ENCODE measurements around the gene CORO2B. TPM values are rescaled to one million over a fixed set of nuclear protein-coding genes. Genes with fewer than 3 reads are reported as not detected.

CORO2B gene
- total RNA-seq, 4 donors from 2014 or later = 1.3 to 18.2 (median 7.0) TPM

GRCh38 chr15:68765602-68766368 lies 187.0 kb downstream of the CORO2B start:
- H3K4me3 ChIP-seq = no peak overlapping the region
- H3K36me3 ChIP-seq = no peaks in the 10 kb centered on the region
- TF ChIP-seq CTCF (IDR thresholded peaks at IDR 0.05) = no peak
- TF ChIP-seq POLR2A (IDR thresholded peaks at IDR 0.05) = no peak
- no peak for DNase-seq
- no peaks in the 10 kb centered on the region for H3K27me3 ChIP-seq
- H3K4me1 ChIP-seq = no peaks in the 10 kb centered on the region
- H3K9me3 ChIP-seq = no peaks in the 10 kb centered on the region
- H3K27ac ChIP-seq = no peak overlapping the region
- intact Hi-C loops (cut with DNase I; ENCODE audit: low total_unique reads) = no loop called here

GRCh38 chr15:68767833-68768232 lies 189.0 kb downstream of the CORO2B start:
- no peaks in the 10 kb centered on the region for H3K27me3 ChIP-seq
- intact Hi-C loops (cut with DNase I; ENCODE audit: low total_unique reads) = no loop called here
- H3K36me3 ChIP-seq = no peaks in the 10 kb centered on the region
- H3K4me3 ChIP-seq = no peak overlapping the region
- H3K27ac ChIP-seq = no peak overlapping the region
- no peak for DNase-seq
- TF ChIP-seq CTCF (IDR thresholded peaks at IDR 0.05) (no peak), POLR2A (IDR thresholded peaks at IDR 0.05) (no peak)
- no peaks in the 10 kb centered on the region for H3K4me1 ChIP-seq
- H3K9me3 ChIP-seq = no peaks in the 10 kb centered on the region

GRCh38 chr15:68768321-68768720 lies 189.5 kb downstream of the CORO2B start:
- no peaks in the 10 kb centered on the region for H3K9me3 ChIP-seq
- no peak overlapping the region for H3K27ac ChIP-seq
- no peaks in the 10 kb centered on the region for H3K27me3 ChIP-seq
- no peak for DNase-seq
- H3K36me3 ChIP-seq = no peaks in the 10 kb centered on the region
- no peak for TF ChIP-seq POLR2A (IDR thresholded peaks at IDR 0.05)
- intact Hi-C loops (cut with DNase I; ENCODE audit: low total_unique reads) = no loop called here
- H3K4me3 ChIP-seq = no peak overlapping the region
- H3K4me1 ChIP-seq = no peaks in the 10 kb centered on the region

GRCh38 chr15:68769702-68770101 lies 190.9 kb downstream of the CORO2B start:
- Histone ChIP-seq H3K27ac (no peak overlapping the region), H3K9me3 (no peaks in the 10 kb centered on the region), H3K4me1 (no peaks in the 10 kb centered on the region), H3K36me3 (no peaks in the 10 kb centered on the region), H3K4me3 (no peak overlapping the region), H3K27me3 (no peaks in the 10 kb centered on the region)
- no peak for DNase-seq
- intact Hi-C loops (cut with DNase I; ENCODE audit: low total_unique reads) = no loop called here
- TF ChIP-seq CTCF (IDR thresholded peaks at IDR 0.05) (no peak), POLR2A (IDR thresholded peaks at IDR 0.05) (no peak)

- H3K9me3 ChIP-seq = no peaks in the 10 kb centered on the region
- H3K4me3 ChIP-seq = no peak overlapping the region
- no peaks in the 10 kb centered on the region for H3K4me1 ChIP-seq
- TF ChIP-seq CTCF (IDR thresholded peaks at IDR 0.05) (no peak), POLR2A (IDR thresholded peaks at IDR 0.05) (no peak)
- H3K36me3 ChIP-seq = no peaks in the 10 kb centered on the region
- no peaks in the 10 kb centered on the region for H3K27me3 ChIP-seq
- no peak overlapping the region for H3K27ac ChIP-seq
- intact Hi-C loops (cut with DNase I; ENCODE audit: low total_unique reads) = no loop called here
- no peak for DNase-seq
Measured at GRCh38 chr15:68770216-68770615, 191.4 kb downstream of the CORO2B start.

All from uterus (tissue), 4 donors.